ENCODE data around the gene IQGAP1. TPM values are rescaled to one million over a fixed set of nuclear protein-coding genes. Genes with fewer than 3 reads are reported as not detected.

The IQGAP1 gene
- total and polyA plus RNA-seq, 2 of the 4 experiments (the other 2 are of a cell fraction) = 87.5 to 207 TPM

- Histone ChIP-seq H2BK15ac (ENCODE audit: low read depth, low read length) (0 out of 3 replicates have a peak overlapping the region, but pooled peaks have one; percentile 33), H3K79me1 (ENCODE audit: low read depth in 1 of 2, low read length in 2 of 2) (peaks cover 0 to 49% of the 10 kb centered on the region in 2 experiments; a peak in 2 of 4 replicates), H3K4me3 (ENCODE audit: insufficient read depth, low read depth, low read length) (no peak overlapping the region), H4K91ac (ENCODE audit: insufficient read depth, low read depth, low read length) (peak overlapping the region; percentile 33; the same call in 1 of the 2 replicates), H3K14ac (replicated peaks; ENCODE audit: low read depth, low read length) (peak overlapping the region; percentile 35; the same call in 1 of the 2 replicates), H3K27me3 (ENCODE audit: control insufficient read depth, insufficient read depth, low read length) (no peaks in the 10 kb centered on the region), H3K4me1 (ENCODE audit: control insufficient read depth, insufficient read depth, low read length) (peaks cover 11% of the 10 kb centered on the region), H3K36me3 (ENCODE audit: control insufficient read depth, insufficient read depth, low read length) (0 out of 2 replicates have a peak, but pooled peaks cover 2% of the 10 kb centered on the region), H3K9me3 (ENCODE audit: control insufficient read depth, insufficient read depth, low read length) (no peaks in the 10 kb centered on the region), H4K20me1 (ENCODE audit: insufficient read depth, low read length) (peaks cover 29% of the 10 kb centered on the region), H2BK120ac (ENCODE audit: low read depth, low read length) (peak overlapping the region; percentile 61), H4K5ac (ENCODE audit: low read depth, low read length) (peak overlapping the region; percentile 58; the same call in 1 of the 2 replicates), H3K56ac (ENCODE audit: extremely low read depth, insufficient read depth, low read length) (peak overlapping the region; percentile 64), H3K4me2 (ENCODE audit: low read depth, low read length) (peak overlapping the region; percentile 72; the same call in 1 of the 2 replicates), H3K4ac (ENCODE audit: low read depth, low read length) (peak overlapping the region; percentile 58), H3K23ac (ENCODE audit: low read depth, low read length) (no peak overlapping the region; the same call in 1 of the 2 replicates), H3K9me1 (ENCODE audit: insufficient read depth, low read length) (peaks cover 16% of the 10 kb centered on the region), H2BK5ac (ENCODE audit: low read depth, low read length, poor library complexity, severe bottlenecking) (peak overlapping the region; percentile 91), H2AK9ac (replicated peaks; ENCODE audit: low read depth, low read length, poor library complexity) (no peak overlapping the region), H2AFZ (replicated peaks; ENCODE audit: low read length, poor library complexity) (no peak overlapping the region), H3K9ac (ENCODE audit: low read depth, low read length) (no peak overlapping the region; the same call in 1 of the 2 replicates), H3K27ac (ENCODE audit: insufficient read depth, low read length) (peak overlapping the region; percentile 46; the same call in 1 of the 2 replicates), H2BK20ac (ENCODE audit: low read depth, low read length) (peak overlapping the region; percentile 41; the same call in 1 of the 2 replicates), H2AK5ac (ENCODE audit: low read depth, low read length) (no peak overlapping the region), H3K18ac (ENCODE audit: low read depth, low read length) (peak overlapping the region; percentile 54; the same call in 1 of the 2 replicates), H4K8ac (ENCODE audit: low read depth in 2 of 2, low read length in 2 of 2) (peak overlapping the region; percentile 35 to 49; a peak in 3 of 4 replicates)
- TF ChIP-seq POLR2A (IDR thresholded peaks at IDR 0.05; ENCODE audit: low read depth, low read length) (no peak), FOS (IDR thresholded peaks at IDR 0.05; ENCODE audit: low read depth, low read length) (peak; percentile 66; the same call in 1 of the 2 replicates)
- in situ Hi-C loops (cut with MboI; ENCODE audit: low sequenced_read_pairs) = no loop called here
- intact Hi-C loops (cut with micrococcal nuclease) = no loop called here
- no CpG with 5 or more reads among the region's 10 CpGs for WGBS, 2 experiments (ENCODE audit: extremely low coverage in 2 of 2, insufficient read length in 1 of 2)
- CTCF ChIA-PET = interaction anchor here (0.8 to 1.2 kb wide), 2 partner anchors 10 to 11 kb away, joined by 3 read pairs; no protein-coding TSS in a partner anchor
- BruUV-seq (replicated peaks) = no TSS peak
- peak; percentile 69 for DNase-seq
- POLR2A ChIA-PET (ENCODE audit: unreplicated experiment) = no interaction called here
- dilution Hi-C loops (cut with HindIII; ENCODE audit: low sequenced_read_pairs, unreplicated experiment) = no loop called here
- ATAC-seq (ENCODE audit: low read depth) = peak; percentile 48
Measured at GRCh38 chr15:90413411-90414379, 25.7 kb downstream of the IQGAP1 start.
